Measurements from ENCODE around the gene ANAPC5.

ANAPC5 gene

DNA sequence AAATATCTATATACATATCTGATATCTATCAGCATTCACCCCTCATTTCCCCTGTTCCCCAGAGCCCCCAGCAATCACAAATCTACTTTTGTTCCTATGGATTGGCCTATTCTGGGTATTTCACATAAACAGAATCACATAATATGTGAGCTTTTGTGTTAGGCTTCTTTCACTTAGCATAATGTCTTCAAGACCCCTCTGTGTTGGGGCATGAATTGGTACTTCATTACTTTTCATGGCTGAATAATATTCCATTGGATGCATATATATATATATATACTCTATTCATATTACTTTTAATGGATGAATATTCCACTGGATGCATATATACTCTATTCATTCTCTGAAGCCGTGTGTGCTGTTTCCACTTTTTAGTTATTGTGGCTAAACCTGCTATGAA lies 84.4 kb downstream of the ANAPC5 start:
- H3K4me3 ChIP-seq (replicated peaks; ENCODE audit: low read depth, low read length) = no peak overlapping the region
- H3K27me3 ChIP-seq (replicated peaks; ENCODE audit: control insufficient read depth, insufficient read depth, low read length) = no peaks in the 10 kb centered on the region
- TF ChIP-seq, protein P1, sequence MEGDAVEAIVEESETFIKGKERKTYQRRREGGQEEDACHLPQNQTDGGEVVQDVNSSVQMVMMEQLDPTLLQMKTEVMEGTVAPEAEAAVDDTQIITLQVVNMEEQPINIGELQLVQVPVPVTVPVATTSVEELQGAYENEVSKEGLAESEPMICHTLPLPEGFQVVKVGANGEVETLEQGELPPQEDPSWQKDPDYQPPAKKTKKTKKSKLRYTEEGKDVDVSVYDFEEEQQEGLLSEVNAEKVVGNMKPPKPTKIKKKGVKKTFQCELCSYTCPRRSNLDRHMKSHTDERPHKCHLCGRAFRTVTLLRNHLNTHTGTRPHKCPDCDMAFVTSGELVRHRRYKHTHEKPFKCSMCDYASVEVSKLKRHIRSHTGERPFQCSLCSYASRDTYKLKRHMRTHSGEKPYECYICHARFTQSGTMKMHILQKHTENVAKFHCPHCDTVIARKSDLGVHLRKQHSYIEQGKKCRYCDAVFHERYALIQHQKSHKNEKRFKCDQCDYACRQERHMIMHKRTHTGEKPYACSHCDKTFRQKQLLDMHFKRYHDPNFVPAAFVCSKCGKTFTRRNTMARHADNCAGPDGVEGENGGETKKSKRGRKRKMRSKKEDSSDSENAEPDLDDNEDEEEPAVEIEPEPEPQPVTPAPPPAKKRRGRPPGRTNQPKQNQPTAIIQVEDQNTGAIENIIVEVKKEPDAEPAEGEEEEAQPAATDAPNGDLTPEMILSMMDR (IDR thresholded peaks at IDR 0.05; ENCODE audit: insufficient read depth, low read length, poor library complexity, severe bottlenecking) = no peak
- H3K36me3 ChIP-seq (ENCODE audit: control insufficient read depth, insufficient read depth, low read length) = peaks cover 15% of the 10 kb centered on the region
- DNase-seq (ENCODE audit: extremely low read depth, insufficient read length) = no peak

DNA sequence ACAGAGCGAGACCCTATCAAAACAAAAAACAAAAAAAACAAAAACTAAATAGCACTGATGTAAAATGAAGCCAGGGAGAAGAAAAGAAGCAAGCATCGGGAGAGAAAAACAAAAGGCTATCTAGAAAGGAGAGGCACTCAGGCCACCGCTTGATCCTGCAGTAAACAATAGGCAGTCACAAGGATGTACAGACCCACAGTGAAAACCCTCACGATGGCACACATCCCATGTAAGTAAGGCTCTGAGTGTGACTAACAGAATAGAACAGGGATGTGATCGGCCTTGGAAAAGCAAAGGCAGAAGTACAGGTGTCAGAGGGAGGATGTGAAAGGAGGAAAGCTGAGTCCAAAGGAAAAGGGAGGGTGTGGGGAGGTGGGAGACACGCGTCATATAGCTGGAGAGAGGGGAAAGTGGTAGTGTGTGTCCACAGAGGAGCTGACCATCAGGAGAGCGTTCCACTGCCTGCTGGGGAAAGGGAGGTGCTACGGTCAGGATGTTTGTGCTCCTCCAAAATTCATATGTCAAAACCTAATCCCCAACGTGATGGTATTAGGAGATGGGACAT lies 87.2 kb downstream of the ANAPC5 start:
- TF ChIP-seq, protein P1 (IDR thresholded peaks at IDR 0.05; ENCODE audit: insufficient read depth, low read length, poor library complexity, severe bottlenecking) = no peak
- Histone ChIP-seq H3K36me3 (ENCODE audit: control insufficient read depth, insufficient read depth, low read length) (peaks cover 24% of the 10 kb centered on the region), H3K27me3 (replicated peaks; ENCODE audit: control insufficient read depth, insufficient read depth, low read length) (no peaks in the 10 kb centered on the region), H3K4me3 (replicated peaks; ENCODE audit: low read depth, low read length) (no peak overlapping the region)
- no peak for DNase-seq (ENCODE audit: extremely low read depth, insufficient read length)

DNA sequence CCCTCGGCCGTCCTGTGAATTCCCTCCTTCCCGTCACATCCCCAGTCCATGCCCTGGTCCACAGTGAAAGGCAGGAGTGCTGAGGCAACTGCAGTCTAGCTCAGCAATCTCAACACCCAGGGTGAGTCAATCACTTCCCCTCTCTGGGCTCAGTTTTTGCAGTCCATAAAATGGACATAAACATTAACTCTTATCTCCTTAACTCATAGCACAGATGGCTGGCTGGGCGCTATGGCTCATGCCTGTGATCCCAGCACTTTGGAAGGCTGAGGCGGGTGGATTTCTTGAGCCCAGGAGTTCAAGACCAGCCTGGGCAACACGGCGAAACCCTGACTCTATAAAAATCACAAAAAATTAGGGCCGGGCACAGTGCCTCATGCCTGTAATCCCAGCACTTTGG lies 88.1 kb downstream of the ANAPC5 start:
- H3K27me3 ChIP-seq (replicated peaks; ENCODE audit: control insufficient read depth, insufficient read depth, low read length) = no peaks in the 10 kb centered on the region
- H3K36me3 ChIP-seq (ENCODE audit: control insufficient read depth, insufficient read depth, low read length) = peaks cover 25% of the 10 kb centered on the region

DNA sequence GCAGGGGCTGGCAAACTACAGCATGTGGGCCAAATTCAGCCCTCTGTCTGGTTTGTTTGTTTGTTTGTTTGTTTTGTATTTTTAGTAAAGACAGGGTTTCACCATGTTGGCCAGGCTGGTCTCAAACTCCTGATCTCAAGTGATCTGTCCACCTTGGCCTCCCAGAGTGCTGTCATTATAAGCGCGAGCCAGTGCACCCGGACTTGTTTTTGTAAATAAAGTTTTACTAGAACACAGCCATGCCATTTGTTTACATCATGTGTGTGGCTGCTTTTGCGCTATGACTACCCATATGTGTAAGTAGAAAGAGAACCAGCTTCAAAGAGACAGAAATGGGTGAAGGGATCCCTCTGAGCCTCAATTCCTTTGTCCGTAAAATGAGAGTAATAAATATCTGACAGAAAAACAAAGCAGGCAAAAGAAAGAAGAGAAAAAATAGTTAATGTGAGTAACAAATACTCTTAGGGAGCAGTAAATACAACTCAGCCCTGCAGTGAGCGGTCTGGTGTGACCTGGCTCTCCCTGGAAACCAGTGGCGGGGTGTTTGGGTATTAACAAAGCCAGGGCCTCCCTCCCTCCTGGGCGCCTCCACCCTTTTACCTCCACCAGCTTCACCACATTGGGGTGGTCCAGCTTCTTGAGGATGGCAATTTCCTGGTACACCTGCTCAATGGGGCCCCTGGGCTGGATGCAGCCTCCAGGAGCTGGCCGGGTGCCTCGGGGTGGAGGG lies 88.8 kb downstream of the ANAPC5 start:
- no peak overlapping the region for H3K4me3 ChIP-seq (replicated peaks; ENCODE audit: low read depth, low read length)
- H3K27me3 ChIP-seq (replicated peaks; ENCODE audit: control insufficient read depth, insufficient read depth, low read length) = no peaks in the 10 kb centered on the region
- peaks cover 19% of the 10 kb centered on the region for H3K36me3 ChIP-seq (ENCODE audit: control insufficient read depth, insufficient read depth, low read length)
- DNase-seq (ENCODE audit: extremely low read depth, insufficient read length) = no peak
- TF ChIP-seq, protein P1 (IDR thresholded peaks at IDR 0.05; ENCODE audit: insufficient read depth, low read length, poor library complexity, severe bottlenecking) = no peak

More for the DNA sequence above, 88.1 kb downstream of the ANAPC5 start:
- TF ChIP-seq, protein P1 (IDR thresholded peaks at IDR 0.05; ENCODE audit: insufficient read depth, low read length, poor library complexity, severe bottlenecking) = no peak
- H3K4me3 ChIP-seq (replicated peaks; ENCODE audit: low read depth, low read length) = no peak overlapping the region
- DNase-seq (ENCODE audit: extremely low read depth, insufficient read length) = no peak

DNA sequence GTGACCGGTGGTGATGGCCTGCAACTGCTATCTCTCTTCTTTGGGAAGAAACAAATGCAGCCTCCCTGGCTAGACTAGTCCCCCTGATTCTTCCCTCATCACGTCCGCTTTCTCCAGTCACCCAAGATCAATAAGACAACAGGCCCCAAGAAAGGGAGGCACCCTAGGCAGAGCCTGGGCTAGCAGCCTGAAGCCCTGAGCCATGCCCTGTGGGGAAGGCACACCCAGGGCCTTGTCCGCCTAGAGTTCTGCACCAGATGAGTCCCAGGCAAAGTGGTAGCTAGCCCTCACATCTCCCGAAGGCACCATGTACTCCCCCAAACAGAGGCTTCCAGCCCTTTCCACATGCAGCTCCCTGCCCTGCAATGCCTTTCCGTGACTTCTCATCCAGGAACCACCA lies 90.8 kb downstream of the ANAPC5 start:
- Histone ChIP-seq H3K4me3 (replicated peaks; ENCODE audit: low read depth, low read length) (no peak overlapping the region), H3K36me3 (ENCODE audit: control insufficient read depth, insufficient read depth, low read length) (peaks cover 20% of the 10 kb centered on the region), H3K27me3 (replicated peaks; ENCODE audit: control insufficient read depth, insufficient read depth, low read length) (no peaks in the 10 kb centered on the region)
- TF ChIP-seq, protein P1 (IDR thresholded peaks at IDR 0.05; ENCODE audit: insufficient read depth, low read length, poor library complexity, severe bottlenecking) = no peak
- no peak for DNase-seq (ENCODE audit: extremely low read depth, insufficient read length)
